Endothelial cell of umbilical vein (primary cell): ENCODE data around the gene PPFIA2. TPM values are rescaled to one million over a fixed set of nuclear protein-coding genes. Genes with fewer than 3 reads are reported as not detected.
A peak's percentile ranks its signal among the peaks of the same experiment; 100 is the strongest.

Source experiments
- BruUV-seq: library from RNA; stranded (reverse); fragments of 400-500 nt; replicated peaks from 2 replicates; lab custom pipeline; 2021; lab: Mats Ljungman, UMichigan
- CTCF ChIA-PET: fragments of 300-600, 350-600 bp; sonication (Branson Sonifier 250); formaldehyde crosslinking; loops from one replicate; lab custom pipeline; 2021; ENCODE audit warnings: antibody characterized with exemption, inconsistent platforms; lab: Charles Lee
- POLR2A ChIA-PET: fragments of 300-600, 350-600 bp; sonication (Branson Sonifier 250); formaldehyde crosslinking; loops from one replicate; lab custom pipeline; 2021; ENCODE audit warnings: antibody characterized with exemption, inconsistent platforms; lab: Charles Lee
- DNase-seq: peaks from one replicate; pipeline ENCODE4 v3.0.0-alpha.2; 2011; ENCODE audit warnings: low read depth, low spot score
- FAIRE-seq: peaks from 2 replicates; lab custom pipeline; 2011; peaks lifted over from hg19 to GRCh38; lab: Jason Lieb, UNC
- H2AFZ ChIP-seq: 2 replicates; pipeline ENCODE4 v1.6.0; 2012; ENCODE audit warnings: low read depth, low read length, control low read depth, inconsistent platforms
- H3K27ac ChIP-seq: 2 replicates; pipeline ENCODE4 v1.5.1; 2011; ENCODE audit warnings: low read depth, mild to moderate bottlenecking, control low read depth, low read length, moderate library complexity; ENCODE audit not compliant: insufficient read depth
- H3K27me3 ChIP-seq, 2 experiments: 2 replicates each; pipeline versions ENCODE4 v1.6.0 to v1.6.1; 2011; ENCODE audit warnings: low read length in 2 of 2, mixed read lengths in 1 of 2; ENCODE audit not compliant: control insufficient read depth in 2 of 2, insufficient read depth in 2 of 2
- H3K36me3 ChIP-seq, 2 experiments: 2 replicates in 1 of 2; 3 replicates in 1 of 2; pipeline ENCODE4 v1.5.1; 2011; ENCODE audit warnings: low read length in 2 of 2, mild to moderate bottlenecking in 1 of 2, moderate library complexity in 1 of 2; ENCODE audit not compliant: control insufficient read depth in 2 of 2, insufficient read depth in 2 of 2; ENCODE audit errors: extremely low read depth in 1 of 2
- H3K4me1 ChIP-seq: 3 replicates; pipeline ENCODE4 v1.5.1; 2011; ENCODE audit warnings: mild to moderate bottlenecking, low read length; ENCODE audit not compliant: control insufficient read depth, insufficient read depth; ENCODE audit errors: extremely low read depth
- H3K4me2 ChIP-seq: 2 replicates; pipeline ENCODE4 v1.6.1; 2011; ENCODE audit warnings: low read length, control low read depth, mixed read lengths; ENCODE audit not compliant: insufficient read depth
- H3K4me3 ChIP-seq, 3 experiments: fragments of 200-600 bp in 1 of 3; sonication (generic), shearing (Covaris generic) in 1 of 3; replicated peaks in 1 of 3; 2 replicates each; pipeline ENCODE4 v1.5.1; 2011 to 2016; ENCODE audit warnings: control low read depth in 3 of 3, low read length in 3 of 3, mild to moderate bottlenecking in 2 of 3, inconsistent platforms in 1 of 3, low read depth in 1 of 3, moderate library complexity in 1 of 3; ENCODE audit not compliant: insufficient read depth in 1 of 3
- H3K79me2 ChIP-seq: 2 replicates; pipeline ENCODE4 v1.6.0; 2012; ENCODE audit warnings: low read length, inconsistent platforms; ENCODE audit not compliant: control insufficient read depth, insufficient read depth
- H3K9ac ChIP-seq: replicated peaks from 2 replicates; pipeline ENCODE3; 2011; ENCODE audit warnings: low read length, control low read depth; ENCODE audit not compliant: insufficient read depth; ENCODE audit errors: extremely low read depth
- H3K9me1 ChIP-seq: replicated peaks from 3 replicates; pipeline ENCODE4 v1.6.0; 2011; ENCODE audit warnings: mild to moderate bottlenecking, low read length; ENCODE audit not compliant: control insufficient read depth, insufficient read depth; ENCODE audit errors: extremely low read depth
- H3K9me3 ChIP-seq: replicated peaks from 2 replicates; pipeline ENCODE4 v1.5.1; 2012; ENCODE audit warnings: low read length, inconsistent platforms; ENCODE audit not compliant: control insufficient read depth, insufficient read depth
- H4K20me1 ChIP-seq: replicated peaks from 2 replicates; pipeline ENCODE3; 2011; ENCODE audit warnings: mild to moderate bottlenecking, low read length; ENCODE audit not compliant: control insufficient read depth, insufficient read depth; ENCODE audit errors: extremely low read depth
- EZH2 ChIP-seq: IDR thresholded peaks from 2 replicates; pipeline ENCODE4 v1.6.1; 2012; ENCODE audit warnings: borderline replicate concordance, low read depth, mild to moderate bottlenecking, moderate library complexity, low read length, inconsistent platforms; ENCODE audit not compliant: severe bottlenecking
- FOS ChIP-seq: IDR thresholded peaks from 2 replicates; pipeline ENCODE4 v1.6.1; 2011; ENCODE audit warnings: mild to moderate bottlenecking, low read length, moderate library complexity, borderline replicate concordance; ENCODE audit not compliant: insufficient read depth
- GATA2 ChIP-seq: IDR thresholded peaks from 2 replicates; pipeline ENCODE4 v1.7.0; 2011; ENCODE audit warnings: low read depth, mild to moderate bottlenecking, moderate library complexity, mixed read lengths, low read length; ENCODE audit not compliant: insufficient read length, insufficient read depth
- JUN ChIP-seq: IDR thresholded peaks from 2 replicates; pipeline ENCODE4 v1.6.1; 2011; ENCODE audit warnings: borderline replicate concordance, low read depth; ENCODE audit not compliant: insufficient read length, insufficient read depth
- MAX ChIP-seq: IDR thresholded peaks from 2 replicates; pipeline ENCODE4 v1.6.1; 2011; ENCODE audit not compliant: insufficient read depth, insufficient read length
- MYC ChIP-seq: IDR thresholded peaks from one replicate; pipeline ENCODE4 v1.6.1; 2011; ENCODE audit warnings: mild to moderate bottlenecking, low read depth, low read length
- POLR2A ChIP-seq: IDR thresholded peaks from 2 replicates; pipeline ENCODE4 v1.6.1; 2012; ENCODE audit warnings: low read depth, mild to moderate bottlenecking, control low read depth, low read length
- POLR2AphosphoS5 ChIP-seq: IDR thresholded peaks from 2 replicates; pipeline ENCODE4 v1.6.1; 2012; ENCODE audit warnings: low read depth, mild to moderate bottlenecking, control low read depth, low read length, moderate library complexity; ENCODE audit not compliant: insufficient read depth
- dilution Hi-C: fragments of 300-500 bp; cut with MboI; formaldehyde crosslinking; loops from one replicate; pipeline ENCODE4 v1.15.0; 2019; ENCODE audit warnings: low sequenced_read_pairs; ENCODE audit not compliant: extremely low pct_ligation_motif_present
- intact Hi-C: fragments of 100-400 bp; cut with micrococcal nuclease; formaldehyde crosslinking; loops from one replicate; pipeline ENCODE4 v1.10.0; 2022
- polyA plus RNA-seq, 4 experiments: library from polyadenylated mRNA; depleted of rRNA in 3 of 4; stranded (reverse) in 3 of 4; unstranded in 1 of 4; fragments of >200 nt; gene quantifications; 2 replicates each; pipeline versions ENCODE4 v1.2.1 to v1.2.3, GENCODE V29; 2011 to 2012; ENCODE audit warnings: missing spikeins in 1 of 4
- total RNA-seq: library from RNA; stranded (reverse); gene quantifications from 2 replicates; pipeline ENCODE4 v1.2.3, GENCODE V29; 2021
- TF ChIP-seq, protein P1 (sequence below), 2 donors: IDR thresholded peaks; 1 replicate in 1 of 2; 2 replicates in 1 of 2; pipeline ENCODE4 v1.5.1; 2011; ENCODE audit warnings: low read length in 2 of 2, mild to moderate bottlenecking in 2 of 2, moderate library complexity in 2 of 2, control low read depth in 1 of 2, inconsistent platforms in 1 of 2, low read depth in 1 of 2; ENCODE audit not compliant: insufficient read depth in 1 of 2; ENCODE audit errors: extremely low read depth in 1 of 2

Gene PPFIA2
- total and polyA plus RNA-seq, 2 donors (not counting 3 experiments of a cell fraction or from before 2014, with no cell fraction given), result not detected

- FAIRE-seq (no peak), DNase-seq (peak; percentile 41)
- Histone ChIP-seq H3K27me3 (peaks cover 0 to 1% of the 10 kb centered on the region in 2 experiments), H3K4me2 (no peak overlapping the region), H3K4me3 (no peak overlapping the region), H3K79me2 (no peaks in the 10 kb centered on the region), H3K9me3 (no peaks in the 10 kb centered on the region), H3K27ac (no peak overlapping the region), H3K4me1 (no peaks in the 10 kb centered on the region), H2AFZ (no peak overlapping the region), H3K36me3 (no peaks in the 10 kb centered on the region), H3K9me1 (no peaks in the 10 kb centered on the region), H4K20me1 (no peaks in the 10 kb centered on the region), H3K9ac (no peak overlapping the region)
- intact Hi-C loops, result loop anchor here (1.0 to 5.0 kb wide), 4 partner anchors 153 to 714 kb away; partner anchors contain the start of genes CCDC59 and METTL25
- BruUV-seq, result no TSS peak
- CTCF ChIA-PET, result interaction anchor here (0.7 to 2.0 kb wide), 11 partner anchors 10 to 981 kb away, joined by 3 to 23 read pairs (median 5); partner anchors contain the start of genes CCDC59 and METTL25
- POLR2A ChIA-PET, result no interaction called here
- dilution Hi-C loops, result no loop called here
- TF ChIP-seq POLR2A, result no peak
- TF ChIP-seq, protein P1, sequence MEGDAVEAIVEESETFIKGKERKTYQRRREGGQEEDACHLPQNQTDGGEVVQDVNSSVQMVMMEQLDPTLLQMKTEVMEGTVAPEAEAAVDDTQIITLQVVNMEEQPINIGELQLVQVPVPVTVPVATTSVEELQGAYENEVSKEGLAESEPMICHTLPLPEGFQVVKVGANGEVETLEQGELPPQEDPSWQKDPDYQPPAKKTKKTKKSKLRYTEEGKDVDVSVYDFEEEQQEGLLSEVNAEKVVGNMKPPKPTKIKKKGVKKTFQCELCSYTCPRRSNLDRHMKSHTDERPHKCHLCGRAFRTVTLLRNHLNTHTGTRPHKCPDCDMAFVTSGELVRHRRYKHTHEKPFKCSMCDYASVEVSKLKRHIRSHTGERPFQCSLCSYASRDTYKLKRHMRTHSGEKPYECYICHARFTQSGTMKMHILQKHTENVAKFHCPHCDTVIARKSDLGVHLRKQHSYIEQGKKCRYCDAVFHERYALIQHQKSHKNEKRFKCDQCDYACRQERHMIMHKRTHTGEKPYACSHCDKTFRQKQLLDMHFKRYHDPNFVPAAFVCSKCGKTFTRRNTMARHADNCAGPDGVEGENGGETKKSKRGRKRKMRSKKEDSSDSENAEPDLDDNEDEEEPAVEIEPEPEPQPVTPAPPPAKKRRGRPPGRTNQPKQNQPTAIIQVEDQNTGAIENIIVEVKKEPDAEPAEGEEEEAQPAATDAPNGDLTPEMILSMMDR (IDR thresholded peaks at IDR 0.05; ENCODE audit: extremely low read depth in 1 of 2, insufficient read depth in 1 of 2, low read depth in 1 of 2, low read length in 2 of 2), result peak in 1 of 2 donors; percentile 9
Measured at GRCh38 chr12:81644503-81644902, 114.6 kb downstream of the PPFIA2 start.

DNA sequence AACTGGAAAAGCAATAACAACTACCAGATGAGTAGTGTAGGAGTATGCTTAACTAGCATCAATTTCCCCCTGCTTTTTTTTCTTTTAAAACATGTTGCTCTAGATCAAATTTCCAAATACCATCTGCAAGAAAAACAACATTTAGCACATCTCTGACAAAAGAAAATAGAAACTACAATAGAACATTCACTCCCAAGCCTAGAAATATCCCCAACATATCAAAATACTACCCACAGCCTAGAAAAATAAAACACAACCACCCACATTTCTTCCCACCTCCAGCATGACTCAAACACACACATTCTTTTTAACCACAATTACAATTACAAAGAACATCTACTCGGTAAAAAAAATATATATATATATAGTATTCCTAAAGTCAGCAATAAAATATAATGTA lies 120.0 kb downstream of the PPFIA2 start:
- no peak for TF ChIP-seq JUN
- TF ChIP-seq EZH2, result no peak
- no peak for TF ChIP-seq MAX
- TF ChIP-seq POLR2A, result no peak
- no peak for TF ChIP-seq POLR2AphosphoS5
- no peak for TF ChIP-seq FOS
- TF ChIP-seq GATA2, result no peak
- TF ChIP-seq, protein P1 (IDR thresholded peaks at IDR 0.05; ENCODE audit: extremely low read depth in 1 of 2, insufficient read depth in 1 of 2, low read depth in 1 of 2, low read length in 2 of 2), result no peak
- no peak for TF ChIP-seq MYC
- Histone ChIP-seq H2AFZ (no peak overlapping the region), H3K9ac (no peak overlapping the region), H4K20me1 (no peaks in the 10 kb centered on the region), H3K4me3 (no peak overlapping the region), H3K27me3 (no peaks in the 10 kb centered on the region), H3K27ac (no peak overlapping the region), H3K79me2 (no peaks in the 10 kb centered on the region), H3K9me3 (no peaks in the 10 kb centered on the region), H3K4me2 (no peak overlapping the region), H3K4me1 (no peaks in the 10 kb centered on the region), H3K9me1 (no peaks in the 10 kb centered on the region), H3K36me3 (no peaks in the 10 kb centered on the region)
- FAIRE-seq (no peak), DNase-seq (no peak)
- intact Hi-C loops, result no loop called here
- CTCF ChIA-PET, result interaction anchor here (2.2 kb wide), 1 partner anchor 11 kb away, joined by 6 read pairs; no protein-coding TSS in a partner anchor
- POLR2A ChIA-PET, result no interaction called here
- BruUV-seq, result no TSS peak
- dilution Hi-C loops, result no loop called here
